SK-N-MC (cell line): ENCODE measurements around the gene UFSP1.
"Not testable (repeated sequence)": the region's sequence is repeated elsewhere in the genome, so short reads cannot be mapped to it uniquely, and the experiment has no call there.

Experiments used
- EZH2 ChIP-seq: fragments of 200-600 bp; sonication (generic); IDR thresholded peaks from one replicate; pipeline ENCODE4 v1.6.1; 2017; ENCODE audit warnings: antibody characterized with exemption
- FOXP2 ChIP-seq: optimal IDR thresholded peaks from 2 replicates; pipeline ENCODE3; 2011; ENCODE audit warnings: mild to moderate bottlenecking, moderate library complexity; ENCODE audit not compliant: insufficient read depth; ENCODE audit errors: extremely low read length, control extremely low read depth
- POLR2AphosphoS5 ChIP-seq: IDR thresholded peaks from 2 replicates; pipeline ENCODE4 v1.6.1; 2012; ENCODE audit warnings: mild to moderate bottlenecking, low read depth, low read length, borderline replicate concordance

- not testable (repeated sequence) for TF ChIP-seq POLR2AphosphoS5, EZH2, FOXP2
These were observed 20.9 kb upstream of the UFSP1 start for GRCh38 chr7:100910443-100910842.
